ENCODE measurements around the gene PRDM16. TPM values are rescaled to one million over a fixed set of nuclear protein-coding genes. Genes with fewer than 3 reads are reported as not detected.
"Not testable (repeated sequence)": the region's sequence is repeated elsewhere in the genome, so short reads cannot be mapped to it uniquely, and the experiment has no call there.

Gene PRDM16
- total RNA-seq, 1 donor from 2014 or later: 12.9 TPM

- no peak for DNase-seq (ENCODE audit: low spot score)
- intact Hi-C loops (cut with DNase I): no loop called here
Observed at GRCh38 chr1:3076363-3076740, 7.3 kb downstream of the PRDM16 start.

- intact Hi-C loops (cut with DNase I): no loop called here
- DNase-seq (ENCODE audit: low spot score): no peak
Observed at GRCh38 chr1:3077081-3077480, 8.1 kb downstream of the PRDM16 start.

- no peak for DNase-seq (ENCODE audit: low spot score)
- intact Hi-C loops (cut with DNase I): no loop called here
Observed at GRCh38 chr1:3077561-3077960, 8.6 kb downstream of the PRDM16 start.

- DNase-seq (ENCODE audit: low spot score): no peak
- intact Hi-C loops (cut with DNase I): no loop called here
Observed at GRCh38 chr1:3078430-3078861, 9.4 kb downstream of the PRDM16 start.

GRCh38 chr1:3078871-3079270, 9.9 kb downstream of the PRDM16 start:
- no peak for DNase-seq (ENCODE audit: low spot score)
- intact Hi-C loops (cut with DNase I): no loop called here

- DNase-seq (ENCODE audit: low spot score): no peak
- intact Hi-C loops (cut with DNase I): no loop called here
Observed at GRCh38 chr1:3079381-3080052, 10.5 kb downstream of the PRDM16 start.

- DNase-seq (ENCODE audit: low spot score): no peak
- intact Hi-C loops (cut with DNase I): no loop called here
Observed at GRCh38 chr1:3080053-3080955, 11.3 kb downstream of the PRDM16 start.

GRCh38 chr1:3081171-3081683, 12.2 kb downstream of the PRDM16 start:
- DNase-seq (ENCODE audit: low spot score): no peak
- intact Hi-C loops (cut with DNase I): no loop called here

- no peak for DNase-seq (ENCODE audit: low spot score)
- intact Hi-C loops (cut with DNase I): no loop called here
Observed at GRCh38 chr1:3082051-3082450, 13.0 kb downstream of the PRDM16 start.

GRCh38 chr1:3082571-3083516, 13.8 kb downstream of the PRDM16 start:
- intact Hi-C loops (cut with DNase I): no loop called here
- no peak for DNase-seq (ENCODE audit: low spot score)

- intact Hi-C loops (cut with DNase I): no loop called here
- DNase-seq (ENCODE audit: low spot score): no peak
Observed at GRCh38 chr1:3084154-3084553, 15.2 kb downstream of the PRDM16 start.

GRCh38 chr1:3084726-3085125, 15.7 kb downstream of the PRDM16 start:
- intact Hi-C loops (cut with DNase I): no loop called here
- DNase-seq (ENCODE audit: low spot score): no peak

- intact Hi-C loops (cut with DNase I): no loop called here
- no peak for DNase-seq (ENCODE audit: low spot score)
Observed at GRCh38 chr1:3085721-3086120, 16.7 kb downstream of the PRDM16 start.

- no peak for DNase-seq (ENCODE audit: low spot score)
- intact Hi-C loops (cut with DNase I): no loop called here
Observed at GRCh38 chr1:3086272-3086974, 17.4 kb downstream of the PRDM16 start.

GRCh38 chr1:3087049-3087448, 18.0 kb downstream of the PRDM16 start:
- intact Hi-C loops (cut with DNase I): no loop called here
- no peak for DNase-seq (ENCODE audit: low spot score)

GRCh38 chr1:3087946-3088668, 19.1 kb downstream of the PRDM16 start:
- intact Hi-C loops (cut with DNase I): not testable (repeated sequence)

GRCh38 chr1:3089490-3089889, 20.5 kb downstream of the PRDM16 start:
- intact Hi-C loops (cut with DNase I): no loop called here
- no peak for DNase-seq (ENCODE audit: low spot score)

More at GRCh38 chr1:3087946-3088668, 19.1 kb downstream of the PRDM16 start:
- not testable (repeated sequence) for DNase-seq (ENCODE audit: low spot score)

GRCh38 chr1:3091334-3091733, 22.3 kb downstream of the PRDM16 start:
- intact Hi-C loops (cut with DNase I): no loop called here

More at GRCh38 chr1:3091334-3091733, 22.3 kb downstream of the PRDM16 start:
- no peak for DNase-seq (ENCODE audit: low spot score)

Measured in cardiac septum (tissue), 1 donor.